Measurements from ENCODE around the gene OR2L3.
"Not testable (repeated sequence)": the region's sequence is repeated elsewhere in the genome, so short reads cannot be mapped to it uniquely, and the experiment has no call there.

Gene OR2L3, protein sequence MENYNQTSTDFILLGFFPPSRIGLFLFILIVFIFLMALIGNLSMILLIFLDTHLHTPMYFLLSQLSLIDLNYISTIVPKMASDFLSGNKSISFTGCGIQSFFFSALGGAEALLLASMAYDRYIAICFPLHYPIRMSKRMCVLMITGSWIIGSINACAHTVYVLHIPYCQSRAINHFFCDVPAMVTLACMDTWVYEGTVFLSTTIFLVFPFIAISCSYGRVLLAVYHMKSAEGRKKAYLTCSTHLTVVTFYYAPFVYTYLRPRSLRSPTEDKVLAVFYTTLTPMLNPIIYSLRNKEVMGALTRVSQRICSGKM

GRCh38 chr1:248046536-248046935 is at the start of gene OR2L3:
TSS of gene OR2L3 (plus strand) at chr1:248046836. CDS start at chr1:248060682, 13,846 bp downstream.
- Mint-ChIP-seq H3K36me3 (no peaks in the 10 kb centered on the region), H3K27me3 (no peaks in the 10 kb centered on the region), H3K4me3 (no peak within 1 kb of the TSS), H3K4me1 (no peaks in the 10 kb centered on the region), H3K27ac (no peak within 1 kb of the TSS), H3K9me3 (peaks cover 10% of the 10 kb centered on the region)

DNA sequence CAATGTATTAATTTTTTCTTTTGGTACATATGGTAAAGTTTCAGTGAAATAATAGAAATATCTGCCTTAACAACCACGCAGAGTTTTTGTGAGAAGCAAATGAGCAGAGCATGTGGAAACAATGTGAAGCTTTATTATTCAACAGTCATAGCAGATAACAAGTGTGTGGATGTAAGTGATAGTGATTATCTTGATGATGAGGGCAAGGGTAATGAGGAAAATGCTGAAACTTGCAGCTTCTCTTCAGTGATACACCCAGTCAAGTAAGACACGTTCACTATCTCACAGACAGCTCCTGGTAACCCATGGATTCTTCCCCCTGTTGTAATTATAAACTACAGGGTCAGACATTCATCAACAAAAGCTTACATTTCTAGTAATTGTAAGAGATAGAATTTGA is 47.8 kb upstream of the OR2L3 start:
- Mint-ChIP-seq H3K9me3 (peaks cover 5% of the 10 kb centered on the region), H3K4me3 (no peak overlapping the region), H3K4me1 (no peaks in the 10 kb centered on the region), H3K36me3 (no peaks in the 10 kb centered on the region), H3K27ac (no peak overlapping the region), H3K27me3 (peaks cover 4% of the 10 kb centered on the region)

DNA sequence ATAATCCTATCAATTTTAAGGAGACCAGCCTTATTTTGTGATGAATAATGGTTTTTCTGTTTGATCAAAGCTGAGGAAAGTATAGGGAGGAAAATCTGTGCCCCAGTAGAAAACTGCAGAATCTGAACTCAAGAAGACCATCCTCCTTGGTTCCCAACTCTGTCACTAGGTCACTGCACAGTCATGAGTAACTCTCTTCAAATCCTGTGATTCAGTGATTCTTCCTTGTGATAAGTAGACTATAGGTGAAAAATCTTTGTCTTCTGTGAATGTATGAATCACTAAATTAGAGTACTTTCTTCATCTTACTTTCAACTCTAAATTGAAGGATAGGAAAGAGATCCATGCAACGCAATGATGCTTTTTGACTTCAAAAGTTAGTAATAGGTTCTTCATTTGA is 46.5 kb upstream of the OR2L3 start:
- no peaks in the 10 kb centered on the region for H3K4me1 Mint-ChIP-seq
- peaks cover 4% of the 10 kb centered on the region for H3K27me3 Mint-ChIP-seq
- H3K27ac Mint-ChIP-seq = no peak overlapping the region
- H3K4me3 Mint-ChIP-seq = no peak overlapping the region
- no peaks in the 10 kb centered on the region for H3K36me3 Mint-ChIP-seq
- H3K9me3 Mint-ChIP-seq = peaks cover 5% of the 10 kb centered on the region

DNA sequence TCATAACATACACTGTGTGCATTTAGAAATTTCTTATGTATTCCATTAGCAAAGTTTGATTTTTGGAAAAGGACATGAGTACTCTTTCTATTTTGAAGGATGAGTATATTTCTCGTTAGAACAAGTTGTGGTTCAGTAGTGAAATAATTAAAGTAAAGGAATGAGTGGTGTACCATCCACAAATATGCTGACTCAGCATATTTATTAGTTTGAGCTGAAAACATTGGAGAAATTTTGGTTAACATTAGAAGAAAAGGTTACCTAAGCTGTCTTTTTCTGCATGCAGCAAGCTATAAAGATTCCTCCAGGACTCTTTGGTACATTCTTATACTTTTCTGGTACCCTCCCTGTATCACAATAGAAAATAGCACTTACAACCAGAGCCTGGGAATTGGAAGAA is 38.9 kb upstream of the OR2L3 start:
- H3K27ac Mint-ChIP-seq = no peak overlapping the region
- H3K4me1 Mint-ChIP-seq = no peaks in the 10 kb centered on the region
- no peak overlapping the region for H3K4me3 Mint-ChIP-seq
- H3K9me3 Mint-ChIP-seq = peaks cover 6% of the 10 kb centered on the region
- no peaks in the 10 kb centered on the region for H3K27me3 Mint-ChIP-seq
- no peaks in the 10 kb centered on the region for H3K36me3 Mint-ChIP-seq

- Mint-ChIP-seq H3K4me3 (no peak overlapping the region), H3K27me3 (no peaks in the 10 kb centered on the region), H3K36me3 (no peaks in the 10 kb centered on the region), H3K4me1 (no peaks in the 10 kb centered on the region), H3K9me3 (peaks cover 6% of the 10 kb centered on the region), H3K27ac (no peak overlapping the region)
These were observed 37.0 kb upstream of the OR2L3 start for GRCh38 chr1:248009681-248010080.

DNA sequence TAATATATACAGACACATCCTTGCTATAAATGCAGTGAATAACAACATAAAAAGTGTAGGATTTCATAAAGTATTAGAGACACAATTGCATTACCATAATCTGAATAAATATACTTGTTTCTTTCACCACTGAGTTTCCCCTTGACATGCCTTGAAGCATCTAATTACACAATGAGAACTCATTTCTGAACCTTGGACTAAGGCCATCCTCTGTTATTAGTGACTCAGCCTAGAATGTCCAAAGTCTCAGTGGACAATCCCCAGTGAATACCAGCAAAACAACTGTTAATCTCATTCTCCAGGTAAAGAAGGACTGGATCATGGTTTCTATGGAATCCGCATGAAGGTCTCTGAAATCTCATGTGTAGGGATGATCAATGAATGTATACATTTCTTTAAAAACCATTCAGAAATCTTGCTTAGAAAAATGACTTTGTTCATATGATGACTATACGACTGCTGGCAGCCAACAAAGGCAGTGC is 33.4 kb upstream of the OR2L3 start, which contains the start of gene OR2L5:
OR2L5 (plus strand) TSS at position 432 of the 482 bp plus-strand sequence. CDS start 8,288 bp downstream, outside the sequence.
- Mint-ChIP-seq H3K27me3 (no peaks in the 10 kb centered on the region), H3K9me3 (peaks cover 6% of the 10 kb centered on the region), H3K27ac (no peak within 1 kb of the TSS)

GRCh38 chr1:248015803-248016202 is 30.8 kb upstream of the OR2L3 start:
- H3K27ac Mint-ChIP-seq = no peak overlapping the region
- H3K4me3 Mint-ChIP-seq = no peak overlapping the region
- H3K36me3 Mint-ChIP-seq = no peaks in the 10 kb centered on the region
- no peaks in the 10 kb centered on the region for H3K9me3 Mint-ChIP-seq
- H3K4me1 Mint-ChIP-seq = no peaks in the 10 kb centered on the region
- no peaks in the 10 kb centered on the region for H3K27me3 Mint-ChIP-seq

More for the DNA sequence above, 33.4 kb upstream of the OR2L3 start, which contains the start of gene OR2L5:
- no peak within 1 kb of the TSS for H3K4me3 Mint-ChIP-seq
- H3K4me1 Mint-ChIP-seq = no peaks in the 10 kb centered on the region
- no peaks in the 10 kb centered on the region for H3K36me3 Mint-ChIP-seq

- Mint-ChIP-seq H3K27me3 (no peaks in the 10 kb centered on the region), H3K4me1 (no peaks in the 10 kb centered on the region), H3K9me3 (peaks cover 8% of the 10 kb centered on the region), H3K27ac (no peak within 1 kb of the TSS), H3K4me3 (no peak within 1 kb of the TSS), H3K36me3 (no peaks in the 10 kb centered on the region)
These were observed 16.9 kb upstream of the OR2L3 start, which contains the start of gene OR2L2 for GRCh38 chr1:248029770-248030169. TSS of gene OR2L2 (plus strand) at chr1:248030070. CDS start at chr1:248038268, 8,198 bp downstream.

- Mint-ChIP-seq H3K4me1 (no peaks in the 10 kb centered on the region), H3K27me3 (no peaks in the 10 kb centered on the region), H3K9me3 (peaks cover 5% of the 10 kb centered on the region), H3K4me3 (no peak overlapping the region), H3K27ac (no peak overlapping the region), H3K36me3 (no peaks in the 10 kb centered on the region)
These were observed 1.4 kb upstream of the OR2L3 start for GRCh38 chr1:248045209-248045608.

- Mint-ChIP-seq H3K27me3 (no peaks in the 10 kb centered on the region), H3K4me3 (no peak overlapping the region), H3K9me3 (peaks cover 10% of the 10 kb centered on the region), H3K4me1 (no peaks in the 10 kb centered on the region), H3K36me3 (no peaks in the 10 kb centered on the region), H3K27ac (no peak overlapping the region)
These were observed 372 bp downstream of the OR2L3 start for GRCh38 chr1:248047008-248047407.

DNA sequence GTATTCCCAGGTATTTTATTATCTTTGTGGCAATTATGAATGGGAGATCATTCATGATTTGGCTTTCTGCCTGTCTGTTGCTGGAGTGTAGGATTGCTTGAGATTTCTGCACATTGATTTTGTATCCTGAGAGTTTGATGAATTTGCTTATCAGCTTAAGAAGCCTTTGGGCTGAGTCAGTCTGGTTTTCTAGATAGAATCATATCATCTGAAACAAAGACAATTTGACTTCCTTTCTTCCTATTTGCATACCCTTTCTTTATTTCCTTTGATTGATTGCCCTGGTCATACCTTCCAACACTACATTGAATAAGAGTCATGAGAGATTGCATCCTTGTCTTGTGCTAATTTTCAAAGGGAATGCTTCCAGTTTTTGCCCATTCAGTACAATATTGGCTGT is 8.0 kb downstream of the OR2L3 start:
- H3K4me1 Mint-ChIP-seq = no peaks in the 10 kb centered on the region
- H3K9me3 Mint-ChIP-seq = peaks cover 5% of the 10 kb centered on the region
- H3K4me3 Mint-ChIP-seq = no peak overlapping the region
- no peaks in the 10 kb centered on the region for H3K36me3 Mint-ChIP-seq
- H3K27ac Mint-ChIP-seq = no peak overlapping the region
- H3K27me3 Mint-ChIP-seq = no peaks in the 10 kb centered on the region

DNA sequence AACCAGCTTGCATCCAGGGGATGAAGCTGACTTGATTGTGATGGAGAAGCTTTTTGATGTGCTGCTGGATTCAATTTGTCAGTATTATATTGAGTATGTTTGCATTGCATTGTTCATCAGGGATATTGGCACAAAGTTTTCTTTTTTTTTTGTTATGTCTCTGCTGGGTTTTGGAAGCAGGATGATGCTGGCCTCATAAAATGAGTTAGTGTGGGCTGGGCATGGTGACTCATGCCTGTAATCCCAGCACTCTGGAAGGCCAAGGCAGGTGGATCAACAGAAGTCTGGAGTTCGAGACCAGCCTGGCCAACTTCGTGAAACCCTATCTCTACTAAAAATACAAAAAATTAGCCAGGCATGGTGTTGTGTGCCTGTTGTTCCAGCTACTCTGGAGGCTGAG is 8.6 kb downstream of the OR2L3 start:
- Mint-ChIP-seq H3K4me3 (no peak overlapping the region), H3K27me3 (no peaks in the 10 kb centered on the region), H3K27ac (no peak overlapping the region)

GRCh38 chr1:248065071-248065470 is 18.4 kb downstream of the OR2L3 start:
- Mint-ChIP-seq H3K4me3 (no peak overlapping the region), H3K27me3 (no peaks in the 10 kb centered on the region), H3K9me3 (peaks cover 3% of the 10 kb centered on the region), H3K4me1 (no peaks in the 10 kb centered on the region), H3K36me3 (no peaks in the 10 kb centered on the region), H3K27ac (no peak overlapping the region)

More for the DNA sequence above, 8.6 kb downstream of the OR2L3 start:
- Mint-ChIP-seq H3K9me3 (peaks cover 5% of the 10 kb centered on the region), H3K4me1 (no peaks in the 10 kb centered on the region), H3K36me3 (no peaks in the 10 kb centered on the region)

- H3K4me3 Mint-ChIP-seq = no peak overlapping the region
- peaks cover 3% of the 10 kb centered on the region for H3K9me3 Mint-ChIP-seq
- no peaks in the 10 kb centered on the region for H3K27me3 Mint-ChIP-seq
- no peaks in the 10 kb centered on the region for H3K36me3 Mint-ChIP-seq
- no peaks in the 10 kb centered on the region for H3K4me1 Mint-ChIP-seq
- H3K27ac Mint-ChIP-seq = no peak overlapping the region
These were observed 19.0 kb downstream of the OR2L3 start for GRCh38 chr1:248065604-248066003.

DNA sequence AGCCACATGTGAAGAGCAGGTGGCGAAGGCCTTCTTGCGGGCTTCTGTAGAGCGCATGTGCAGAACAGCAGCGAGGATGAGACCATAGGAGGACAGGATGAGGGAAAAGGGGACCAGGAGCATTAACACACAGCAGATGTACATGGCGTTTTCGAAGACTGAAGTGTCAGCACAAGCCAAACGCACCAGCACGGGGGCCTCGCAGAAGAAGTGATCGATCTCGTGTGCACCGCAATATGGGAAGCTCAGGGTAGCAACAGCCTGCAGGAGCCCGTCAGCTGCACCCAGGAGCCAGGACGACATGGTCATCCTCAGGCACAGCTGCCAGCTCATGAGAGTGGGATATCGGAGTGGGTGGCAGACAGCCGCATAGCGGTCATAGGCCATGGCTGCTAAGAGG is 37.2 kb downstream of the OR2L3 start:
- not testable (repeated sequence) for H3K9me3 Mint-ChIP-seq, H3K27me3 Mint-ChIP-seq, H3K4me1 Mint-ChIP-seq, H3K36me3 Mint-ChIP-seq, H3K4me3 Mint-ChIP-seq, H3K27ac Mint-ChIP-seq

DNA sequence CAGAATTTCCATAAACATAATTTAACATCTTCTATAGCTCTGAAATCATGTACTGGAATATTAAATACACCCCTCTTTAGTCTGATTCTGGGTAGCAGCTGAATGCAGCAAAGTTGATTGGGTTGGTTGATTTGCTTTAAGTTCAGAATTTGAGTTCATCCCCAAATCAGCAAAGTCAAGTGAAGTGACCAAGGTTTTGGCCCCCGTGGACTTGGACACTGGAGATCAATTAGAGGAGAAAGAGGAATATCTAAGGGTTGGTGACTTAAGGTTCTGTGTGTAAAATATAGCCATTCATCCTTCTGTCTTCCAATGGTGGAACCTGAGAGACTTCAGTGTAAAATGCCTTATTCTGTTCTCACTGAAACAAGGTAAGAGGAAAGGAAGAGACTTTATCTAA is 48.2 kb downstream of the OR2L3 start, which contains the start of gene OR2L13:
OR2L13 (plus strand) TSS at position 301 of the 400 bp plus-strand sequence. CDS start 4,192 bp downstream, outside the sequence.
- Mint-ChIP-seq H3K36me3 (no peaks in the 10 kb centered on the region), H3K27me3 (no peaks in the 10 kb centered on the region), H3K27ac (no peak within 1 kb of the TSS), H3K9me3 (peaks cover 8% of the 10 kb centered on the region), H3K4me1 (no peaks in the 10 kb centered on the region), H3K4me3 (no peak within 1 kb of the TSS)

Data from activated naive CD4-positive, alpha-beta T cell treated with anti-CD3 and anti-CD28 coated beads, Interleukin-2, amount 50 U/mL, for 24 hours (primary cell).